CD4-positive, alpha-beta memory T cell (primary cell): ENCODE measurements around the gene C1GALT1C1. TPM values are rescaled to one million over a fixed set of nuclear protein-coding genes. Genes with fewer than 3 reads are reported as not detected.
"Not testable (repeated sequence)": the region's sequence is repeated elsewhere in the genome, so short reads cannot be mapped to it uniquely, and the experiment has no call there.

ENCODE experiments used
- CTCF ChIA-PET: fragments of 350-600 bp; sonication (Branson Sonifier 250); formaldehyde crosslinking; loops from one replicate; lab custom pipeline; 2021; ENCODE audit warnings: inconsistent platforms; ENCODE audit not compliant: partially characterized antibody; lab: Charles Lee
- POLR2A ChIA-PET: fragments of 350-600 bp; sonication (Branson Sonifier 250); formaldehyde crosslinking; loops from one replicate; lab custom pipeline; 2021; ENCODE audit not compliant: partially characterized antibody; lab: Charles Lee
- DNase-seq, 5 donors: peaks; one replicate each; pipeline versions ENCODE4 v3.0.0 to v3.0.0-alpha.2; 2020 to 2022; ENCODE audit warnings: mixed read lengths in 1 of 5
- H3K27ac ChIP-seq: one replicate; pipeline ENCODE4 v1.7.0; 2013; ENCODE audit warnings: low read depth, low read length
- H3K27me3 ChIP-seq: 2 replicates; pipeline ENCODE4 v1.7.0; 2013; ENCODE audit warnings: mild to moderate bottlenecking, low read length, moderate library complexity; ENCODE audit not compliant: insufficient read depth
- H3K36me3 ChIP-seq: 2 replicates; pipeline ENCODE4 v1.7.0; 2013; ENCODE audit warnings: mild to moderate bottlenecking, low read length, moderate library complexity; ENCODE audit not compliant: insufficient read depth
- H3K4me1 ChIP-seq: 2 replicates; pipeline ENCODE4 v1.7.0; 2013; ENCODE audit warnings: mild to moderate bottlenecking, low read length, moderate library complexity; ENCODE audit not compliant: insufficient read depth
- H3K4me3 ChIP-seq, 2 donors: one replicate each; pipeline ENCODE4 v1.7.0; 2013; ENCODE audit warnings: low read length in 2 of 2, mild to moderate bottlenecking in 1 of 2
- H3K9me3 ChIP-seq, 2 donors: one replicate each; pipeline ENCODE4 v1.7.0; 2013; ENCODE audit warnings: low read length in 2 of 2, control low read depth in 1 of 2; ENCODE audit not compliant: control insufficient read depth in 1 of 2
- H3K27ac Mint-ChIP-seq, 7 donors: one replicate each; pipeline ENCODE4 v1.8.0; 2020 to 2021; ENCODE audit warnings: mixed read lengths in 7 of 7, mild to moderate bottlenecking in 6 of 7, inconsistent platforms in 3 of 7, moderate library complexity in 3 of 7
- H3K27me3 Mint-ChIP-seq, 2 donors: one replicate each; pipeline ENCODE4 v1.8.0; 2020 to 2021; ENCODE audit warnings: mixed read lengths in 2 of 2
- H3K36me3 Mint-ChIP-seq, 2 donors: one replicate each; pipeline ENCODE4 v1.8.0; 2020 to 2021; ENCODE audit warnings: mixed read lengths in 2 of 2, inconsistent platforms in 1 of 2, mild to moderate bottlenecking in 1 of 2
- H3K4me1 Mint-ChIP-seq, 4 donors: one replicate each; pipeline ENCODE4 v1.8.0; 2020 to 2021; ENCODE audit warnings: mixed read lengths in 4 of 4, mild to moderate bottlenecking in 1 of 4
- H3K4me3 Mint-ChIP-seq, 8 donors: one replicate each; pipeline ENCODE4 v1.8.0; 2020 to 2021; ENCODE audit warnings: mixed read lengths in 8 of 8, mild to moderate bottlenecking in 7 of 8, moderate library complexity in 6 of 8, inconsistent platforms in 3 of 8
- H3K9me3 Mint-ChIP-seq, 8 donors: one replicate each; pipeline ENCODE4 v1.8.0; 2020 to 2021; ENCODE audit warnings: mixed read lengths in 8 of 8, mild to moderate bottlenecking in 5 of 8, inconsistent platforms in 3 of 8, moderate library complexity in 1 of 8
- intact Hi-C: fragments of 100-400 bp; cut with micrococcal nuclease; formaldehyde crosslinking; loops from one replicate; pipeline ENCODE4 v1.15.1; 2023
- polyA plus RNA-seq, 2 donors: library from polyadenylated mRNA; unstranded; fragments of 300-500 nt; fragmentation: Illumina TruSeq; gene quantifications; one replicate each; pipeline ENCODE4 v1.2.3, GENCODE V29; 2021
- total RNA-seq, 2 experiments: library from RNA; stranded (reverse); gene quantifications; one replicate each; pipeline ENCODE4 v1.2.3, GENCODE V29; 2021

Gene C1GALT1C1
- total and polyA plus RNA-seq, 4 experiments from 2014 or later = 17.0 to 35.1 (median 26.4) TPM

DNA sequence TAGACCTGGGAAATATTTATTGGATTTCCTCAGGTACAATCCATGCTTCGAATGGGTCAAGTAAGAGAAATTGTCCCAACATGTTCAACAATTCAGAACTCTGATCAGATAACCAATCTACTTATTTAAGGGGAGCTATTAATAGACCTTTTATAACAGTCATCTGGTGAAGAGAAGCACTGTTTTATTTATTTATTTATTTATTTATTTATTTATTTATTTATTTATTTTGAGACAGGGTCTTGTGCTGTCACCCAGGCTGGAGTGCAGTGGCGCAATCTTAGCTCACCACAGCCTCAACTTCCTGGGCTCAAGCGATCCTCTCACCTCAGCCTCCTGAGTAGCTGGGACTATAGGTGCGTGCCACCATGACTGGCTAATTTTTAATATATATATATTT, 34.7 kb upstream of the C1GALT1C1 start:
- H3K4me3 ChIP-seq, H3K36me3 Mint-ChIP-seq, H3K4me3 Mint-ChIP-seq, H3K27ac Mint-ChIP-seq, H3K27me3 Mint-ChIP-seq, H3K36me3 ChIP-seq, H3K4me1 ChIP-seq, H3K27me3 ChIP-seq, H3K9me3 Mint-ChIP-seq, H3K27ac ChIP-seq, H3K4me1 Mint-ChIP-seq, DNase-seq, H3K9me3 ChIP-seq: not testable (repeated sequence)
- intact Hi-C loops = loop anchor here (1.0 kb wide), 1 partner anchor 166 kb away; no protein-coding TSS in a partner anchor
- POLR2A ChIA-PET = interaction anchor here (0.7 kb wide), 1 partner anchor 35 kb away, joined by 3 read pairs; no protein-coding TSS in a partner anchor
- CTCF ChIA-PET = interaction anchor here (0.6 to 3.5 kb wide), 5 partner anchors 45 to 171 kb away, joined by 3 to 25 read pairs (median 6); no protein-coding TSS in a partner anchor

GRCh38 chrX:120664081-120664480, 34.2 kb upstream of the C1GALT1C1 start:
- POLR2A ChIA-PET = interaction anchor here (0.7 kb wide), 1 partner anchor 35 kb away, joined by 3 read pairs; no protein-coding TSS in a partner anchor
- peaks cover 0 to 2% (median 0%) of the 10 kb centered on the region in 8 donors for H3K9me3 Mint-ChIP-seq

GRCh38 chrX:120662662-120663061, 32.8 kb upstream of the C1GALT1C1 start:
- ChIA-PET CTCF (interaction anchor here (0.6 to 3.5 kb wide), 6 partner anchors 11 to 177 kb away, joined by 3 to 25 read pairs (median 6); no protein-coding TSS in a partner anchor), POLR2A (no interaction called here)
- no peak overlapping the region for H3K27ac Mint-ChIP-seq
- no peaks in the 10 kb centered on the region for H3K36me3 Mint-ChIP-seq
- no peak overlapping the region for H3K4me3 Mint-ChIP-seq
- H3K9me3 Mint-ChIP-seq = peaks cover 0 to 2% (median 0%) of the 10 kb centered on the region in 8 donors
- no peak overlapping the region for H3K4me3 ChIP-seq
- no peaks in the 10 kb centered on the region for H3K9me3 ChIP-seq
- H3K36me3 ChIP-seq = no peaks in the 10 kb centered on the region
- peaks cover 0 to 2% (median 0%) of the 10 kb centered on the region in 4 donors for H3K4me1 Mint-ChIP-seq
- H3K27me3 ChIP-seq = no peaks in the 10 kb centered on the region
- intact Hi-C loops = no loop called here
- no peak overlapping the region for H3K27ac ChIP-seq
- H3K27me3 Mint-ChIP-seq = no peaks in the 10 kb centered on the region
- no peak for DNase-seq
- H3K4me1 ChIP-seq = no peaks in the 10 kb centered on the region

More at GRCh38 chrX:120664081-120664480, 34.2 kb upstream of the C1GALT1C1 start:
- peaks cover 0 to 2% (median 0%) of the 10 kb centered on the region in 4 donors for H3K4me1 Mint-ChIP-seq
- no peak overlapping the region for H3K4me3 Mint-ChIP-seq
- Histone ChIP-seq H3K27ac (no peak overlapping the region), H3K4me1 (no peaks in the 10 kb centered on the region), H3K36me3 (no peaks in the 10 kb centered on the region), H3K9me3 (no peaks in the 10 kb centered on the region), H3K4me3 (no peak overlapping the region), H3K27me3 (no peaks in the 10 kb centered on the region)
- no peaks in the 10 kb centered on the region for H3K36me3 Mint-ChIP-seq
- H3K27me3 Mint-ChIP-seq = no peaks in the 10 kb centered on the region
- intact Hi-C loops = loop anchor here (1.0 kb wide), 1 partner anchor 166 kb away; no protein-coding TSS in a partner anchor
- DNase-seq = peak in 4 of 5 donors; percentile 13 to 39 (median 20)
- CTCF ChIA-PET = interaction anchor here (0.9 to 3.5 kb wide), 8 partner anchors 13 to 170 kb away, joined by 3 to 25 read pairs (median 6); no protein-coding TSS in a partner anchor
- no peak overlapping the region for H3K27ac Mint-ChIP-seq

GRCh38 chrX:120660637-120661036, 30.8 kb upstream of the C1GALT1C1 start:
- ChIA-PET CTCF (no interaction called here), POLR2A (no interaction called here)
- Mint-ChIP-seq H3K27me3 (no peaks in the 10 kb centered on the region), H3K4me1 (peaks cover 0 to 2% (median 0%) of the 10 kb centered on the region in 4 donors), H3K27ac (no peak overlapping the region), H3K4me3 (no peak overlapping the region), H3K9me3 (peaks cover 0 to 2% (median 0%) of the 10 kb centered on the region in 8 donors), H3K36me3 (no peaks in the 10 kb centered on the region)
- intact Hi-C loops = no loop called here
- DNase-seq = no peak
- Histone ChIP-seq H3K9me3 (no peaks in the 10 kb centered on the region), H3K27me3 (no peaks in the 10 kb centered on the region), H3K4me3 (no peak overlapping the region), H3K4me1 (no peaks in the 10 kb centered on the region), H3K27ac (no peak overlapping the region), H3K36me3 (no peaks in the 10 kb centered on the region)

DNA sequence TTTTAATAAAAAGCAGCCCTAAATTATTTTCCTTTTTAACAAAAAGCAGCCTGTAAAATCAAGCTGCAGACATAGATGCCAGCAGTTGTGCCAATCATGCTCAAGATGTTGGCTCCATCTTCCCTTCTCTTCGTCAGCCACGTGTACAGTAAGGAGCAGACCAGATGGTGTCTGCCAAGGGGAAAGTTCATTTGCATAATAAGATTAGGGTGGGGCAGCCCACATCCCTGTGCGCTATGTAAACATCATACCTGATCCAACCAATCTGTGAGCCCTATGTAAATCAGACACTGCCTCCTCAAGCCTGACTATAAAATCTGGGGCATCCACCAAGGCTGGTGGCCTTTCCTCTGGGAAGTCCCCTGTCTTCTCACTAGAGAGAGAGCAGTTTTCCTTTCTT, 23.1 kb upstream of the C1GALT1C1 start:
- no peaks in the 10 kb centered on the region for H3K27me3 ChIP-seq
- intact Hi-C loops = no loop called here
- Mint-ChIP-seq H3K4me1 (no peaks in the 10 kb centered on the region), H3K36me3 (no peaks in the 10 kb centered on the region), H3K27me3 (no peaks in the 10 kb centered on the region), H3K9me3 (peaks cover 0 to 1% (median 0%) of the 10 kb centered on the region in 8 donors), H3K27ac (peak overlapping the region in 1 of 7 donors; percentile 25), H3K4me3 (no peak overlapping the region)
- DNase-seq = no peak
- H3K4me1 ChIP-seq = no peaks in the 10 kb centered on the region
- ChIA-PET POLR2A (no interaction called here), CTCF (no interaction called here)
- no peaks in the 10 kb centered on the region for H3K9me3 ChIP-seq
- H3K4me3 ChIP-seq = no peak overlapping the region
- no peaks in the 10 kb centered on the region for H3K36me3 ChIP-seq
- H3K27ac ChIP-seq = no peak overlapping the region

GRCh38 chrX:120652256-120652655, 22.4 kb upstream of the C1GALT1C1 start:
- POLR2A ChIA-PET, DNase-seq, intact Hi-C loops, H3K27me3 Mint-ChIP-seq, H3K4me3 Mint-ChIP-seq, H3K27ac ChIP-seq, H3K9me3 ChIP-seq, H3K4me1 ChIP-seq, H3K36me3 ChIP-seq, H3K36me3 Mint-ChIP-seq, H3K4me1 Mint-ChIP-seq, H3K27me3 ChIP-seq, H3K9me3 Mint-ChIP-seq, H3K4me3 ChIP-seq: not testable (repeated sequence)
- H3K27ac Mint-ChIP-seq = peak overlapping the region in 1 of 7 donors; percentile 31
- CTCF ChIA-PET = interaction anchor here (1.5 kb wide), 1 partner anchor 11 kb away, joined by 5 read pairs; no protein-coding TSS in a partner anchor

GRCh38 chrX:120647127-120647526, 17.3 kb upstream of the C1GALT1C1 start:
- Mint-ChIP-seq H3K27me3 (peaks cover 0 to 2% of the 10 kb centered on the region in 2 donors), H3K4me1 (peaks cover 0 to 4% (median 0%) of the 10 kb centered on the region in 4 donors), H3K27ac (no peak overlapping the region), H3K4me3 (no peak overlapping the region), H3K36me3 (no peaks in the 10 kb centered on the region), H3K9me3 (peaks cover 0 to 1% (median 0%) of the 10 kb centered on the region in 8 donors)
- no peaks in the 10 kb centered on the region for H3K36me3 ChIP-seq
- no peak for DNase-seq
- intact Hi-C loops = no loop called here
- H3K27ac ChIP-seq = no peak overlapping the region
- H3K27me3 ChIP-seq = no peaks in the 10 kb centered on the region
- ChIA-PET CTCF (no interaction called here), POLR2A (interaction anchor here (0.9 kb wide), 1 partner anchor 93 kb away, joined by 3 read pairs; no protein-coding TSS in a partner anchor)
- no peak overlapping the region for H3K4me3 ChIP-seq
- H3K9me3 ChIP-seq = no peaks in the 10 kb centered on the region
- no peaks in the 10 kb centered on the region for H3K4me1 ChIP-seq
